Uterus (tissue), 2 donors: Measurements from ENCODE around the gene YIPF6.

Experiments used
- CTCF ChIP-seq, 4 experiments: fragments of 200-600 bp in 2 of 4; fragments of 450-650 bp in 2 of 4; sonication (generic) in 2 of 4; IDR thresholded peaks; one replicate each; pipeline ENCODE4 v1.5.1; 2016 to 2019; ENCODE audit warnings: antibody characterized with exemption in 4 of 4, mild to moderate bottlenecking in 2 of 4, moderate library complexity in 1 of 4
- POLR2A ChIP-seq, 2 donors: fragments of 450-650 bp; IDR thresholded peaks; one replicate each; pipeline ENCODE4 v1.6.1; 2016; ENCODE audit warnings: antibody characterized with exemption in 2 of 2, mild to moderate bottlenecking in 1 of 2, moderate library complexity in 1 of 2

DNA sequence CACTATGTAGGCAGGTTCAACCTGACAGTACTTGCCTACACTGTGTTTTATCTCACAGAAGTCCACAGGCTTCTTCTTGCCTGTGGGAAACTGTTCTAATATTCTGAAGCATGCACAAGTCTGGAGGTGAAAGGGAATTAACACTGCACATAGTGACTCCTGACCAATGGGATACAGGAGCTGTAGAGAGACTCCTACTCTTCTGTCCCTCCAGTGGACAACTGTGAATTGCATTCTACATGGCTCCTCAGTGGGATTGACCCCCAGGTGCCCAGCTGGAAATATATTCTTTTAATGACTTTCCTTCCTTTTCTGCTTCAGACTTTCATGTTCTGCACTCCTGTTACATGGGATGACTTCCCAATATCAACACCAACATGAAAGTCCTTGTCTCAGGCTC lies 8.2 kb upstream of the YIPF6 start:
- TF ChIP-seq CTCF (IDR thresholded peaks at IDR 0.05) (no peak), POLR2A (IDR thresholded peaks at IDR 0.05) (no peak)
